SK-N-SH (cell line): ENCODE measurements around the gene TCP1. TPM values are rescaled to one million over a fixed set of nuclear protein-coding genes. Genes with fewer than 3 reads are reported as not detected.

Source experiments
- CTCF ChIA-PET: fragments of 300-600, 350-600 bp; formaldehyde crosslinking; extraction: SDS; loops from one replicate; lab custom pipeline; 2021; lab: Yijun Ruan, JAX
- POLR2A ChIA-PET: fragments of 350-600 bp; sonication (Branson Sonifier 250); formaldehyde crosslinking; extraction: SDS; loops from one replicate; lab custom pipeline; 2020; ENCODE audit warnings: antibody characterized with exemption, inconsistent platforms; lab: Yijun Ruan, JAX
- DNase-seq: peaks from one replicate; pipeline ENCODE4 v3.0.0; 2012
- H2AFZ ChIP-seq: fragments of 200-600 bp; sonication (generic); 2 replicates; pipeline ENCODE4 v1.8.1; 2016; ENCODE audit warnings: antibody characterized with exemption, mild to moderate bottlenecking, low read depth
- H3F3A ChIP-seq: fragments of 200-600 bp; sonication (generic); replicated peaks from 2 replicates; pipeline ENCODE3; 2016; ENCODE audit warnings: antibody characterized with exemption, mild to moderate bottlenecking; ENCODE audit not compliant: insufficient read depth
- H3K27ac ChIP-seq, 2 experiments: fragments of 200-500 bp in 1 of 2; fragments of 200-600 bp in 1 of 2; sonication (Bioruptor generic) in 1 of 2; sonication (generic), shearing (Covaris generic) in 1 of 2; 2 replicates each; pipeline versions ENCODE4 v1.5.1 to v1.6.1; 2014 to 2016; ENCODE audit warnings: low read depth in 2 of 2, inconsistent platforms in 1 of 2, low read length in 1 of 2, mild to moderate bottlenecking in 1 of 2, mixed read lengths in 1 of 2
- H3K27me3 ChIP-seq: fragments of 200-600 bp; sonication (generic), shearing (Covaris generic); 2 replicates; pipeline ENCODE4 v1.6.1; 2016; ENCODE audit warnings: mixed run types; ENCODE audit not compliant: insufficient read depth
- H3K36me3 ChIP-seq, 2 experiments: fragments of 200-500 bp in 1 of 2; fragments of 200-600 bp in 1 of 2; sonication (Bioruptor generic) in 1 of 2; sonication (generic) in 1 of 2; replicated peaks in 1 of 2; 2 replicates each; pipeline versions ENCODE3 to v1.5.1; 2014 to 2016; ENCODE audit warnings: low read length in 1 of 2, mild to moderate bottlenecking in 1 of 2; ENCODE audit not compliant: insufficient read depth in 2 of 2, control insufficient read depth in 1 of 2
- H3K4me1 ChIP-seq, 2 experiments: fragments of 200-500 bp in 1 of 2; fragments of 200-600 bp in 1 of 2; sonication (Bioruptor generic) in 1 of 2; sonication (generic), shearing (Covaris generic) in 1 of 2; 2 replicates each; pipeline versions ENCODE4 v1.5.1 to v1.6.1; 2014 to 2016; ENCODE audit warnings: low read depth in 1 of 2, low read length in 1 of 2, mixed run types in 1 of 2; ENCODE audit not compliant: insufficient read depth in 2 of 2, control insufficient read depth in 1 of 2
- H3K4me2 ChIP-seq: fragments of 200-600 bp; sonication (generic), shearing (Covaris generic); 2 replicates; pipeline ENCODE4 v1.6.1; 2017; ENCODE audit warnings: mixed run types
- H3K4me3 ChIP-seq, 2 experiments: fragments of 200-500 bp in 1 of 2; fragments of 200-600 bp in 1 of 2; sonication (Bioruptor generic) in 1 of 2; sonication (generic), shearing (Covaris generic) in 1 of 2; 2 replicates each; pipeline versions ENCODE4 v1.5.1 to v1.8.1; 2014 to 2016; ENCODE audit warnings: low read depth in 2 of 2, inconsistent platforms in 1 of 2, low read length in 1 of 2, mild to moderate bottlenecking in 1 of 2, mixed read lengths in 1 of 2, moderate library complexity in 1 of 2
- H3K79me2 ChIP-seq: fragments of 200-600 bp; sonication (generic); 2 replicates; pipeline ENCODE4 v1.8.1; 2017; ENCODE audit warnings: mild to moderate bottlenecking; ENCODE audit not compliant: insufficient read depth
- H3K9ac ChIP-seq: fragments of 200-600 bp; sonication (generic); 2 replicates; pipeline ENCODE4 v1.6.1; 2017; ENCODE audit warnings: mixed run types
- H3K9me2 ChIP-seq: fragments of 200-600 bp; sonication (generic); 2 replicates; pipeline ENCODE4 v1.6.1; 2017; ENCODE audit warnings: mixed run types
- H3K9me3 ChIP-seq: fragments of 200-600 bp; sonication (generic); 2 replicates; pipeline ENCODE4 v1.6.1; 2017; ENCODE audit warnings: mixed run types, mild to moderate bottlenecking, moderate library complexity
- H4K20me1 ChIP-seq: fragments of 200-600 bp; sonication (generic); 2 replicates; pipeline ENCODE4 v1.6.1; 2017; ENCODE audit warnings: mild to moderate bottlenecking, mixed run types; ENCODE audit not compliant: insufficient read depth
- ELF1 ChIP-seq: IDR thresholded peaks from 2 replicates; pipeline ENCODE4 v1.4.0; 2012
- EP300 ChIP-seq, 2 experiments: IDR thresholded peaks; 2 replicates each; pipeline versions ENCODE4 v1.4.0 to v1.6.1; 2012; ENCODE audit warnings: borderline replicate concordance in 1 of 2, low read depth in 1 of 2, low read length in 1 of 2
- FOXJ3 ChIP-seq: sonication (generic); formaldehyde crosslinking; IDR thresholded peaks from 2 replicates; pipeline ENCODE4 v1.5.1; 2020; ENCODE audit warnings: mild to moderate bottlenecking, missing genetic modification reagents
- FOXM1 ChIP-seq: IDR thresholded peaks from 2 replicates; pipeline ENCODE4 v1.4.0; 2012; ENCODE audit warnings: low read depth, mild to moderate bottlenecking
- NFIC ChIP-seq: IDR thresholded peaks from 2 replicates; pipeline ENCODE4 v1.4.0; 2012; ENCODE audit warnings: borderline replicate concordance
- POLR2AphosphoS5 ChIP-seq: IDR thresholded peaks from 2 replicates; pipeline ENCODE4 v1.6.1; 2012; ENCODE audit warnings: low read depth, low read length
- RAD21 ChIP-seq: IDR thresholded peaks from 2 replicates; pipeline ENCODE4 v1.6.1; 2012; ENCODE audit warnings: mild to moderate bottlenecking, low read length
- TCF12 ChIP-seq: IDR thresholded peaks from 2 replicates; pipeline ENCODE4 v1.4.0; 2012
- WGBS: methylation state at CpG from one replicate; pipeline ENCODE4 v1.1.6; 2017; ENCODE audit warnings: low lambda C conversion rate; 5-methylcytosine and 5-hydroxymethylcytosine counted together
- polyA plus RNA-seq, 3 experiments: library from polyadenylated mRNA; depleted of rRNA; stranded (reverse); fragments of >200 nt; gene quantifications; 2 replicates each; pipeline ENCODE4 v1.2.3, GENCODE V29; 2012
- TF ChIP-seq, protein P1 (sequence below): IDR thresholded peaks from 2 replicates; pipeline ENCODE4 v1.4.0; 2012; ENCODE audit warnings: low read depth, borderline replicate concordance
- TF ChIP-seq, protein P2 (sequence below): IDR thresholded peaks from 2 replicates; pipeline ENCODE4 v1.4.0; 2012; ENCODE audit warnings: low read depth
- TF ChIP-seq, protein P3 (sequence below): fragments of 200-600 bp; sonication (generic); IDR thresholded peaks from 2 replicates; pipeline ENCODE4 v1.6.1; 2017; ENCODE audit warnings: antibody characterized with exemption, mild to moderate bottlenecking, moderate library complexity

Gene TCP1
- polyA plus RNA-seq, 1 of the 3 experiments (the other 2 are of a cell fraction): 154 TPM

DNA sequence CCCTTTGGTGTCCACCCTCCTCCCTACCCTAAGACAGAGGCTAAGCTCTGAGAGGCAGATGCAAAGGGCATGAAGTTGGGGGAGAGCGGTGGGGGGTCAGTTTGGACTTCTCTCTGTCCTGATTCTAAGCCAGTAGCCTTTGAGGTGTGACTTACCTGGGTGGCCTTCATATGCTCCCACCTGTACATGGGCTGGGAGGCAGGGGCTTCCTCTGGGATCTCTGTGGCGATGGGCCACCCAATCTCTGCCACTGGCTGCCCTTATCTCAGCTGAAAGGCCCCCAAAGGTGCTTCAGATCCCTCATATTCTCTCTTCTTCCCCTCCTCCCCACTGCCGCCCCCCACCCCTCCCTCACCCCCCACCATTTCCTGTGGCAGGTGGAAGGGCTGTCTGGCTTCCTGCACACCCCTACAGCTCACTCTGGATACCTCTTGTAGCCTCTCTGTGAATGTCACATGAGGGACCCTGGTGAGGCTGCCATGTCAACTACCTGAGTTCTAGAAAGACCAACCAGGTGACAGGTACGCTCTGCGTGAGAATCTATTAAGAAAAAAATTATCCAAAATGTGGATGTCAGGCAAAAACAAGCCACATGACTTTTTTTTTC, 44.7 kb upstream of the TCP1 start:
- peaks cover 7% of the 10 kb centered on the region for H3F3A ChIP-seq
- H3K4me1 ChIP-seq: no peaks in the 10 kb centered on the region
- no peaks in the 10 kb centered on the region for H3K9me3 ChIP-seq
- TF ChIP-seq, protein P1, sequence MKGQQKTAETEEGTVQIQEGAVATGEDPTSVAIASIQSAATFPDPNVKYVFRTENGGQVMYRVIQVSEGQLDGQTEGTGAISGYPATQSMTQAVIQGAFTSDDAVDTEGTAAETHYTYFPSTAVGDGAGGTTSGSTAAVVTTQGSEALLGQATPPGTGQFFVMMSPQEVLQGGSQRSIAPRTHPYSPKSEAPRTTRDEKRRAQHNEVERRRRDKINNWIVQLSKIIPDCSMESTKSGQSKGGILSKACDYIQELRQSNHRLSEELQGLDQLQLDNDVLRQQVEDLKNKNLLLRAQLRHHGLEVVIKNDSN: no peak
- TF ChIP-seq ELF1 (no peak), POLR2AphosphoS5 (no peak), TCF12 (no peak), FOXJ3 (CRISPR knock-in tag) (no peak), EP300 (IDR thresholded peaks at IDR 0.05; ENCODE audit: borderline replicate concordance in 1 of 2, low read depth in 1 of 2, low read length in 1 of 2) (no peak), RAD21 (no peak), NFIC (no peak)
- TF ChIP-seq, protein P2, sequence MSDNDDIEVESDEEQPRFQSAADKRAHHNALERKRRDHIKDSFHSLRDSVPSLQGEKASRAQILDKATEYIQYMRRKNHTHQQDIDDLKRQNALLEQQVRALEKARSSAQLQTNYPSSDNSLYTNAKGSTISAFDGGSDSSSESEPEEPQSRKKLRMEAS: no peak
- TF ChIP-seq, protein P3, sequence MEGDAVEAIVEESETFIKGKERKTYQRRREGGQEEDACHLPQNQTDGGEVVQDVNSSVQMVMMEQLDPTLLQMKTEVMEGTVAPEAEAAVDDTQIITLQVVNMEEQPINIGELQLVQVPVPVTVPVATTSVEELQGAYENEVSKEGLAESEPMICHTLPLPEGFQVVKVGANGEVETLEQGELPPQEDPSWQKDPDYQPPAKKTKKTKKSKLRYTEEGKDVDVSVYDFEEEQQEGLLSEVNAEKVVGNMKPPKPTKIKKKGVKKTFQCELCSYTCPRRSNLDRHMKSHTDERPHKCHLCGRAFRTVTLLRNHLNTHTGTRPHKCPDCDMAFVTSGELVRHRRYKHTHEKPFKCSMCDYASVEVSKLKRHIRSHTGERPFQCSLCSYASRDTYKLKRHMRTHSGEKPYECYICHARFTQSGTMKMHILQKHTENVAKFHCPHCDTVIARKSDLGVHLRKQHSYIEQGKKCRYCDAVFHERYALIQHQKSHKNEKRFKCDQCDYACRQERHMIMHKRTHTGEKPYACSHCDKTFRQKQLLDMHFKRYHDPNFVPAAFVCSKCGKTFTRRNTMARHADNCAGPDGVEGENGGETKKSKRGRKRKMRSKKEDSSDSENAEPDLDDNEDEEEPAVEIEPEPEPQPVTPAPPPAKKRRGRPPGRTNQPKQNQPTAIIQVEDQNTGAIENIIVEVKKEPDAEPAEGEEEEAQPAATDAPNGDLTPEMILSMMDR: no peak
- H3K36me3 ChIP-seq: no peaks in the 10 kb centered on the region
- no peaks in the 10 kb centered on the region; the same call in 1 of the 2 replicates for H3K27me3 ChIP-seq
- no peaks in the 10 kb centered on the region for H3K9me2 ChIP-seq
- no peak for DNase-seq
- H3K4me2 ChIP-seq: no peak overlapping the region
- ChIA-PET POLR2A (no interaction called here), CTCF (interaction anchor here (0.9 kb wide), 1 partner anchor 113 kb away, joined by 4 read pairs; no protein-coding TSS in a partner anchor)
- H3K27ac ChIP-seq: no peak overlapping the region
- no peak overlapping the region for H2AFZ ChIP-seq
- no peak overlapping the region for H3K9ac ChIP-seq
- no peak overlapping the region for H3K4me3 ChIP-seq
- H4K20me1 ChIP-seq: no peaks in the 10 kb centered on the region
- WGBS: 64% methylated on average over 4 of the region's 5 CpGs
- H3K79me2 ChIP-seq: no peaks in the 10 kb centered on the region

DNA sequence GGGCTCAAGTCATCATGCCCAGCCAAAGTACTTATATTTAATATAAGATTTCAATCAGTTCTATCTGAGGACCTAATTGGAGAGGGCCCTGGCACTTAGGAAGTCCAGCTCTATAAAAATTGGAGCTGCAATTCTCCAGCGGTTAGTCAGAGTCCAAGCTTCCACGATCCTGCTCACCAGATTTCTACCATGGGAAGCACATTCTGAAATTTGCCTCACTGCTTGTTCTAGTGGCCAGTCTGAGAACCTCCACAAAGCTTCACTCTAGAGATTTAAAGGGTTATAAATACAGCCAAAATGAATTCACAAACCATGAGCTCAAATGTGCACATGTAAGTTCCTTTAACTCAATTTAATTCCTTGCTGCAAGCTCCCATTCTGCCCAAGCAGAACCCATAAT, 44.2 kb upstream of the TCP1 start:
- DNase-seq: no peak
- H3K36me3 ChIP-seq: no peaks in the 10 kb centered on the region
- no peak overlapping the region for H2AFZ ChIP-seq
- H3K4me3 ChIP-seq: no peak overlapping the region
- no peak for TF ChIP-seq FOXM1
- TF ChIP-seq, protein P3: peak; percentile 18; the same call in 1 of the 2 replicates
- TF ChIP-seq RAD21: no peak
- ChIA-PET CTCF (interaction anchor here (0.9 kb wide), 1 partner anchor 113 kb away, joined by 4 read pairs; no protein-coding TSS in a partner anchor), POLR2A (no interaction called here)
- H3K4me2 ChIP-seq: no peak overlapping the region
- H3F3A ChIP-seq: peaks cover 2% of the 10 kb centered on the region
- no peaks in the 10 kb centered on the region for H3K4me1 ChIP-seq
- H3K27ac ChIP-seq: no peak overlapping the region
- 30% methylated on average over 2 of the region's 2 CpGs for WGBS
- no peaks in the 10 kb centered on the region for H3K9me2 ChIP-seq
- no peaks in the 10 kb centered on the region; the same call in 1 of the 2 replicates for H3K27me3 ChIP-seq
- H3K9me3 ChIP-seq: no peaks in the 10 kb centered on the region
- no peak overlapping the region for H3K9ac ChIP-seq
- no peaks in the 10 kb centered on the region for H3K79me2 ChIP-seq
- no peaks in the 10 kb centered on the region for H4K20me1 ChIP-seq
